GM11168 (cell line): ENCODE measurements around the gene NUDT16L1.
"Not testable (repeated sequence)": the region's sequence is repeated elsewhere in the genome, so short reads cannot be mapped to it uniquely, and the experiment has no call there.

Source experiments
- in situ Hi-C: fragments of 300-500 bp; cut with MboI; formaldehyde crosslinking; loops from one replicate; pipeline ENCODE4 v1.12.0; 2022; ENCODE audit warnings: low sequenced_read_pairs; ENCODE audit not compliant: unreplicated experiment

NUDT16L1 gene

GRCh38 chr16:4693296-4693955 lies at the start of gene NUDT16L1:
TSS of gene NUDT16L1 (plus strand) at chr16:4693562. CDS start at chr16:4693727, 165 bp downstream.
- in situ Hi-C loops, result no loop called here

- in situ Hi-C loops, result no loop called here
Observed at GRCh38 chr16:4646773-4647643, 46.4 kb upstream of the NUDT16L1 start.

- in situ Hi-C loops, result no loop called here
Observed at GRCh38 chr16:4647644-4647980, 45.8 kb upstream of the NUDT16L1 start.

- in situ Hi-C loops, result no loop called here
Observed at GRCh38 chr16:4648917-4649316, 44.4 kb upstream of the NUDT16L1 start.

- in situ Hi-C loops, result no loop called here
Observed at GRCh38 chr16:4649744-4650442, 43.5 kb upstream of the NUDT16L1 start.

GRCh38 chr16:4650443-4651074 lies 42.8 kb upstream of the NUDT16L1 start:
- in situ Hi-C loops, result not testable (repeated sequence)

- in situ Hi-C loops, result no loop called here
Observed at GRCh38 chr16:4651827-4652226, 41.5 kb upstream of the NUDT16L1 start.

- in situ Hi-C loops, result no loop called here
Observed at GRCh38 chr16:4652561-4652960, 40.8 kb upstream of the NUDT16L1 start.

- in situ Hi-C loops, result no loop called here
Observed at GRCh38 chr16:4654011-4654963, 39.1 kb upstream of the NUDT16L1 start.

GRCh38 chr16:4654964-4655590 lies 38.3 kb upstream of the NUDT16L1 start:
- in situ Hi-C loops, result no loop called here

- in situ Hi-C loops, result no loop called here
Observed at GRCh38 chr16:4655801-4656200, 37.6 kb upstream of the NUDT16L1 start.

GRCh38 chr16:4656221-4656620 lies 37.1 kb upstream of the NUDT16L1 start:
- in situ Hi-C loops, result no loop called here

- in situ Hi-C loops, result no loop called here
Observed at GRCh38 chr16:4656695-4657686, 36.4 kb upstream of the NUDT16L1 start.

GRCh38 chr16:4659363-4660353 lies 33.7 kb upstream of the NUDT16L1 start:
- in situ Hi-C loops, result no loop called here

GRCh38 chr16:4660454-4661007 lies 32.8 kb upstream of the NUDT16L1 start:
- in situ Hi-C loops, result no loop called here

- in situ Hi-C loops, result no loop called here
Observed at GRCh38 chr16:4661661-4662060, 31.7 kb upstream of the NUDT16L1 start.

GRCh38 chr16:4663465-4663776 lies 29.9 kb upstream of the NUDT16L1 start:
- in situ Hi-C loops, result no loop called here
